HG03469 (cell line): ENCODE measurements around the gene RAD21L1.

ENCODE experiments used
- ATAC-seq: cut with Tn5 transposase; IDR thresholded peaks from one replicate; pipeline ENCODE4 v1.9.1; 2021; ENCODE audit warnings: mild to moderate bottlenecking, moderate library complexity, moderate number of reproducible peaks; ENCODE audit not compliant: unreplicated experiment

The RAD21L1 gene

GRCh38 chr20:1225783-1226654 is at the start of gene RAD21L1:
Gene RAD21L1, plus strand, starts transcription at chr20:1226044. Its CDS starts 2,410 bp downstream, at chr20:1228454.
- no peak for ATAC-seq

GRCh38 chr20:1177680-1178079 is 48.2 kb upstream of the RAD21L1 start:
- no peak for ATAC-seq

- no peak for ATAC-seq
Observed at GRCh38 chr20:1178103-1178502, 47.7 kb upstream of the RAD21L1 start.

- no peak for ATAC-seq
Observed at GRCh38 chr20:1178623-1179022, 47.2 kb upstream of the RAD21L1 start.

- ATAC-seq, result no peak
Observed at GRCh38 chr20:1180949-1181348, 44.9 kb upstream of the RAD21L1 start.

- no peak for ATAC-seq
Observed at GRCh38 chr20:1182106-1182505, 43.7 kb upstream of the RAD21L1 start.

GRCh38 chr20:1183153-1183552 is 42.7 kb upstream of the RAD21L1 start:
- ATAC-seq, result no peak

GRCh38 chr20:1184260-1184637 is 41.6 kb upstream of the RAD21L1 start:
- no peak for ATAC-seq

- no peak for ATAC-seq
Observed at GRCh38 chr20:1184638-1185315, 41.1 kb upstream of the RAD21L1 start, which contains the start of gene TMEM74B. Gene TMEM74B, minus strand, starts transcription at chr20:1184981. Its CDS starts 1,180 bp downstream, at chr20:1183801.

- ATAC-seq, result no peak
Observed at GRCh38 chr20:1185316-1185741, 40.5 kb upstream of the RAD21L1 start.

GRCh38 chr20:1185790-1186334 is 40.0 kb upstream of the RAD21L1 start:
- no peak for ATAC-seq

- ATAC-seq, result no peak
Observed at GRCh38 chr20:1186367-1186991, 39.4 kb upstream of the RAD21L1 start.

- no peak for ATAC-seq
Observed at GRCh38 chr20:1187605-1188171, 38.2 kb upstream of the RAD21L1 start.

- no peak for ATAC-seq
Observed at GRCh38 chr20:1188347-1188746, 37.5 kb upstream of the RAD21L1 start.

GRCh38 chr20:1189827-1190226 is 36.0 kb upstream of the RAD21L1 start:
- no peak for ATAC-seq

GRCh38 chr20:1190847-1191246 is 35.0 kb upstream of the RAD21L1 start:
- ATAC-seq, result no peak

GRCh38 chr20:1191299-1191698 is 34.5 kb upstream of the RAD21L1 start:
- no peak for ATAC-seq

GRCh38 chr20:1195226-1195625 is 30.6 kb upstream of the RAD21L1 start:
- no peak for ATAC-seq

GRCh38 chr20:1196634-1197033 is 29.2 kb upstream of the RAD21L1 start:
- no peak for ATAC-seq

- ATAC-seq, result no peak
Observed at GRCh38 chr20:1197801-1198200, 28.0 kb upstream of the RAD21L1 start.

GRCh38 chr20:1198751-1199150 is 27.1 kb upstream of the RAD21L1 start:
- ATAC-seq, result no peak
